ENCODE data around the gene AP1S1. TPM values are rescaled to one million over a fixed set of nuclear protein-coding genes. Genes with fewer than 3 reads are reported as not detected.

The AP1S1 gene
- total RNA-seq, 1 experiment from 2014 or later = 79.0 TPM

GRCh38 chr7:101106386-101106785, 47.9 kb upstream of the AP1S1 start:
- BruUV-seq (replicated peaks) = no TSS peak
- POLR2A ChIA-PET (ENCODE audit: low non-redundant PET) = no interaction called here
- H3K36me3 ChIP-seq (ENCODE audit: insufficient read depth, low read length, poor library complexity, severe bottlenecking) = no peaks in the 10 kb centered on the region
- no peak overlapping the region for H3K27ac ChIP-seq (ENCODE audit: low read depth, low read length, poor library complexity, severe bottlenecking)
- no peak for DNase-seq (ENCODE audit: low spot score)
- TF ChIP-seq, protein P1, sequence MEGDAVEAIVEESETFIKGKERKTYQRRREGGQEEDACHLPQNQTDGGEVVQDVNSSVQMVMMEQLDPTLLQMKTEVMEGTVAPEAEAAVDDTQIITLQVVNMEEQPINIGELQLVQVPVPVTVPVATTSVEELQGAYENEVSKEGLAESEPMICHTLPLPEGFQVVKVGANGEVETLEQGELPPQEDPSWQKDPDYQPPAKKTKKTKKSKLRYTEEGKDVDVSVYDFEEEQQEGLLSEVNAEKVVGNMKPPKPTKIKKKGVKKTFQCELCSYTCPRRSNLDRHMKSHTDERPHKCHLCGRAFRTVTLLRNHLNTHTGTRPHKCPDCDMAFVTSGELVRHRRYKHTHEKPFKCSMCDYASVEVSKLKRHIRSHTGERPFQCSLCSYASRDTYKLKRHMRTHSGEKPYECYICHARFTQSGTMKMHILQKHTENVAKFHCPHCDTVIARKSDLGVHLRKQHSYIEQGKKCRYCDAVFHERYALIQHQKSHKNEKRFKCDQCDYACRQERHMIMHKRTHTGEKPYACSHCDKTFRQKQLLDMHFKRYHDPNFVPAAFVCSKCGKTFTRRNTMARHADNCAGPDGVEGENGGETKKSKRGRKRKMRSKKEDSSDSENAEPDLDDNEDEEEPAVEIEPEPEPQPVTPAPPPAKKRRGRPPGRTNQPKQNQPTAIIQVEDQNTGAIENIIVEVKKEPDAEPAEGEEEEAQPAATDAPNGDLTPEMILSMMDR (conservative IDR thresholded peaks at IDR 0.05; ENCODE audit: low read depth, low read length) = no peak
- TF ChIP-seq EZH2 (IDR thresholded peaks at IDR 0.05; ENCODE audit: borderline replicate concordance, low read depth, low read length, poor library complexity, severe bottlenecking) = no peak
- no peaks in the 10 kb centered on the region for H3K9me3 ChIP-seq (ENCODE audit: low read depth, low read length, poor library complexity, severe bottlenecking)
- H3K27me3 ChIP-seq (replicated peaks; ENCODE audit: insufficient read depth, low read depth, low read length, poor library complexity) = no peaks in the 10 kb centered on the region
- H3K4me1 ChIP-seq (ENCODE audit: insufficient read depth, low read length, poor library complexity, severe bottlenecking) = peaks cover 25% of the 10 kb centered on the region
- no peak overlapping the region for H3K4me3 ChIP-seq (ENCODE audit: low read depth, low read length, poor library complexity, severe bottlenecking)
- intact Hi-C loops (cut with micrococcal nuclease; ENCODE audit: unreplicated experiment) = no loop called here
- CTCF ChIA-PET = no interaction called here

GRCh38 chr7:101108330-101108857, 45.9 kb upstream of the AP1S1 start:
- ChIA-PET CTCF (interaction anchor here (0.6 kb wide), 1 partner anchor 13 kb away, joined by 4 read pairs; no protein-coding TSS in a partner anchor), POLR2A (ENCODE audit: low non-redundant PET) (no interaction called here)
- Histone ChIP-seq H3K4me1 (ENCODE audit: insufficient read depth, low read length, poor library complexity, severe bottlenecking) (peaks cover 25% of the 10 kb centered on the region), H3K27ac (ENCODE audit: low read depth, low read length, poor library complexity, severe bottlenecking) (peak overlapping the region; percentile 30), H3K9me3 (ENCODE audit: low read depth, low read length, poor library complexity, severe bottlenecking) (no peaks in the 10 kb centered on the region), H3K4me3 (ENCODE audit: low read depth, low read length, poor library complexity, severe bottlenecking) (no peak overlapping the region), H3K27me3 (replicated peaks; ENCODE audit: insufficient read depth, low read depth, low read length, poor library complexity) (no peaks in the 10 kb centered on the region), H3K36me3 (ENCODE audit: insufficient read depth, low read length, poor library complexity, severe bottlenecking) (no peaks in the 10 kb centered on the region)
- TF ChIP-seq, protein P1 (conservative IDR thresholded peaks at IDR 0.05; ENCODE audit: low read depth, low read length) = no peak
- no peak for TF ChIP-seq EZH2 (IDR thresholded peaks at IDR 0.05; ENCODE audit: borderline replicate concordance, low read depth, low read length, poor library complexity, severe bottlenecking)
- intact Hi-C loops (cut with micrococcal nuclease; ENCODE audit: unreplicated experiment) = no loop called here
- peak; percentile 48 for DNase-seq (ENCODE audit: low spot score)
- no TSS peak for BruUV-seq (replicated peaks)

GRCh38 chr7:101108961-101109360, 45.3 kb upstream of the AP1S1 start:
- Histone ChIP-seq H3K9me3 (ENCODE audit: low read depth, low read length, poor library complexity, severe bottlenecking) (no peaks in the 10 kb centered on the region), H3K27ac (ENCODE audit: low read depth, low read length, poor library complexity, severe bottlenecking) (peak overlapping the region; percentile 30), H3K36me3 (ENCODE audit: insufficient read depth, low read length, poor library complexity, severe bottlenecking) (no peaks in the 10 kb centered on the region), H3K4me3 (ENCODE audit: low read depth, low read length, poor library complexity, severe bottlenecking) (no peak overlapping the region), H3K27me3 (replicated peaks; ENCODE audit: insufficient read depth, low read depth, low read length, poor library complexity) (no peaks in the 10 kb centered on the region), H3K4me1 (ENCODE audit: insufficient read depth, low read length, poor library complexity, severe bottlenecking) (peaks cover 23% of the 10 kb centered on the region)
- intact Hi-C loops (cut with micrococcal nuclease; ENCODE audit: unreplicated experiment) = no loop called here
- ChIA-PET POLR2A (ENCODE audit: low non-redundant PET) (no interaction called here), CTCF (interaction anchor here (0.6 kb wide), 1 partner anchor 14 kb away, joined by 4 read pairs; no protein-coding TSS in a partner anchor)
- TF ChIP-seq, protein P1 (conservative IDR thresholded peaks at IDR 0.05; ENCODE audit: low read depth, low read length) = no peak
- no peak for TF ChIP-seq EZH2 (IDR thresholded peaks at IDR 0.05; ENCODE audit: borderline replicate concordance, low read depth, low read length, poor library complexity, severe bottlenecking)
- no TSS peak for BruUV-seq (replicated peaks)
- no peak for DNase-seq (ENCODE audit: low spot score)
